Measurements from ENCODE around the gene DSG2.

DSG2 gene

DNA sequence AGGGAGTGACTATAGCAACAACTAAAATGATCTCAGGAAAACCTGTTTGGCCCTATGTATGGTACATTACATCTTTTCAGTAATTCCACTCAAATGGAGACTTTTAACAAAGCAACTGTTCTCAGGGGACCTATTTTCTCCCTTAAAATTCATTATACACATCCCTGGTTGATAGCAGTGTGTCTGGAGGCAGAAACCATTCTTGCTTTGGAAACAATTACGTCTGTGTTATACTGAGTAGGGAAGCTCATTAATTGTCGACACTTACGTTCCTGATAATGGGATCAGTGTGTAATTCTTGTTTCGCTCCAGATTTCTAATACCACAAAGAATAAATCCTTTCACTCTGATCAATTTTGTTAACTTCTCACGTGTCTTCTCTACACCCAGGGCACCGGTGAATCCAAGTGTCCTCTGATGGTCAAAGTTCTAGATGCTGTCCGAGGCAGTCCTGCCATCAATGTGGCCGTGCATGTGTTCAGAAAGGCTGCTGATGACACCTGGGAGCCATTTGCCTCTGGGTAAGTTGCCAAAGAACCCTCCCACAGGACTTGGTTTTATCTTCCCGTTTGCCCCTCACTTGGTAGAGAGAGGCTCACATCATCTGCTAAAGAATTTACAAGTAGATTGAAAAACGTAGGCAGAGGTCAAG is 94.7 kb downstream of the DSG2 start:
- no peak for DNase-seq

DNA sequence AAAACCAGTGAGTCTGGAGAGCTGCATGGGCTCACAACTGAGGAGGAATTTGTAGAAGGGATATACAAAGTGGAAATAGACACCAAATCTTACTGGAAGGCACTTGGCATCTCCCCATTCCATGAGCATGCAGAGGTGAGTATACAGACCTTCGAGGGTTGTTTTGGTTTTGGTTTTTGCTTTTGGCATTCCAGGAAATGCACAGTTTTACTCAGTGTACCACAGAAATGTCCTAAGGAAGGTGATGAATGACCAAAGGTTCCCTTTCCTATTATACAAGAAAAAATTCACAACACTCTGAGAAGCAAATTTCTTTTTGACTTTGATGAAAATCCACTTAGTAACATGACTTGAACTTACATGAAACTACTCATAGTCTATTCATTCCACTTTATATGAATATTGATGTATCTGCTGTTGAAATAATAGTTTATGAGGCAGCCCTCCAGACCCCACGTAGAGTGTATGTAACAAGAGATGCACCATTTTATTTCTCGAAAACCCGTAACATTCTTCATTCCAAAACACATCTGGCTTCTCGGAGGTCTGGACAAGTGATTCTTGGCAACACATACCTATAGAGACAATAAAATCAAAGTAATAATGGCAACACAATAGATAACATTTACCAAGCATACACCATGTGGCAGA is 97.3 kb downstream of the DSG2 start:
- no peak for DNase-seq

DNA sequence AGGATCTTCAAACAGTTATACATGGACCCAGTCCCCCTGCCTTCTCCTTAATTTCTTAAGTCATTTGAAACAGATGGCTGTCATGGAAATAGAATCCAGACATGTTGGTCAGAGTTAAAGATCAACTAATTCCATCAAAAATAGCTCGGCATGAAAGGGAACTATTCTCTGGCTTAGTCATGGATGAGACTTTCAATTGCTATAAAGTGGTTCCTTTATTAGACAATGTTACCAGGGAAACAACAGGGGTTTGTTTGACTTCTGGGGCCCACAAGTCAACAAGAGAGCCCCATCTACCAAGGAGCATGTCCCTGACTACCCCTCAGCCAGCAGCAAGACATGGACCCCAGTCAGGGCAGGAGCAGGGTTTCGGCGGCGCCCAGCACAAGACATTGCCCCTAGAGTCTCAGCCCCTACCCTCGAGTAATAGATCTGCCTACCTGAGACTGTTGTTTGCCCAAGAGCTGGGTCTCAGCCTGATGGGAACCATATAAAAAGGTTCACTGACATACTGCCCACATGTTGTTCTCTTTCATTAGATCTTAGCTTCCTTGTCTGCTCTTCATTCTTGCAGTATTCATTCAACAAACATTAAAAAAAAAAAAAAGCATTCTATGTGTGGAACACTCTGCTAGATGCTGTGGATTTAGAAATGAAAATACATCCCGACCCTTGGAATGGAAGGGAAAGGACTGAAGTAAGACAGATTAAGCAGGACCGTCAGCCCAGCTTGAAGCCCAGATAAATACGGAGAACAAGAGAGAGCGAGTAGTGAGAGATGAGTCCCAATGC is 98.3 kb downstream of the DSG2 start:
- no peak for DNase-seq

DNA sequence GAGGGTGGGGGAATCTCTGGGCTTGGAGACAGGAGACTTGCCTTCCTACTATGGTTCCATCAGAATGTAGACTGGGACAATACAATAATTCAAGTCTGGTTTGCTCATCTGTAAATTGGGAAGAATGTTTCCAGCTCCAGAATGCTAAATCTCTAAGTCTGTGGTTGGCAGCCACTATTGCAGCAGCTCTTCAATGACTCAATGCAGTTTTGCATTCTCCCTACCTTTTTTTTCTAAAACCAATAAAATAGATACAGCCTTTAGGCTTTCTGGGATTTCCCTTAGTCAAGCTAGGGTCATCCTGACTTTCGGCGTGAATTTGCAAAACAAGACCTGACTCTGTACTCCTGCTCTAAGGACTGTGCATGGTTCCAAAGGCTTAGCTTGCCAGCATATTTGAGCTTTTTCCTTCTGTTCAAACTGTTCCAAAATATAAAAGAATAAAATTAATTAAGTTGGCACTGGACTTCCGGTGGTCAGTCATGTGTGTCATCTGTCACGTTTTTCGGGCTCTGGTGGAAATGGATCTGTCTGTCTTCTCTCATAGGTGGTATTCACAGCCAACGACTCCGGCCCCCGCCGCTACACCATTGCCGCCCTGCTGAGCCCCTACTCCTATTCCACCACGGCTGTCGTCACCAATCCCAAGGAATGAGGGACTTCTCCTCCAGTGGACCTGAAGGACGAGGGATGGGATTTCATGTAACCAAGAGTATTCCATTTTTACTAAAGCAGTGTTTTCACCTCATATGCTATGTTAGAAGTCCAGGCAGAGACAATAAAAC is 100.2 kb downstream of the DSG2 start:
- no peak for DNase-seq

Data from DMS79 treated with DMSO at 0.1 percent for 48 hours (cell line).